GM12878 (cell line): ENCODE results near the gene SDHAF2.

ENCODE experiments used
- CBX5 ChIP-seq: sonication (generic); IDR thresholded peaks from 2 replicates; pipeline ENCODE4 v1.6.1; 2016; ENCODE audit warnings: low read depth, moderate library complexity, mild to moderate bottlenecking, inconsistent platforms
- CREB1 ChIP-seq: IDR thresholded peaks from 2 replicates; pipeline ENCODE4 v1.6.1; 2012; ENCODE audit warnings: low read depth, mild to moderate bottlenecking, inconsistent platforms
- NFIC ChIP-seq: IDR thresholded peaks from 2 replicates; pipeline ENCODE4 v1.6.1; 2012; ENCODE audit warnings: low read depth, mild to moderate bottlenecking, inconsistent platforms, low read length, moderate library complexity
- POLR2A ChIP-seq: IDR thresholded peaks from 2 replicates; pipeline ENCODE4 v1.6.1; 2011; ENCODE audit warnings: low read depth, mild to moderate bottlenecking, low read length
- POLR2AphosphoS5 ChIP-seq: IDR thresholded peaks from 2 replicates; pipeline ENCODE4 v1.6.1; 2011; ENCODE audit warnings: mild to moderate bottlenecking, low read length, inconsistent platforms
- RBBP5 ChIP-seq: fragments of 200-600 bp; sonication (generic); conservative IDR thresholded peaks from 2 replicates; pipeline ENCODE4 v1.6.1; 2016
- TAF1 ChIP-seq: IDR thresholded peaks from 2 replicates; pipeline ENCODE4 v1.6.1; 2011; ENCODE audit warnings: mild to moderate bottlenecking, low read depth, low read length, borderline replicate concordance
- TCF7 ChIP-seq: IDR thresholded peaks from 2 replicates; pipeline ENCODE4 v1.6.1; 2014; ENCODE audit warnings: antibody characterized with exemption, borderline replicate concordance
- YY1 ChIP-seq: IDR thresholded peaks from 2 replicates; pipeline ENCODE4 v1.6.1; 2011; ENCODE audit warnings: low read depth, mild to moderate bottlenecking, low read length
- ZZZ3 ChIP-seq: IDR thresholded peaks from 2 replicates; pipeline ENCODE4 v1.6.1; 2011; ENCODE audit warnings: low read depth; ENCODE audit not compliant: control insufficient read depth, insufficient read length
- TF ChIP-seq, protein P1 (sequence below): IDR thresholded peaks from 2 replicates; pipeline ENCODE4 v1.6.1; 2011; ENCODE audit warnings: borderline replicate concordance, low read depth, mild to moderate bottlenecking, moderate library complexity, mixed read lengths, low read length; ENCODE audit not compliant: insufficient read depth; ENCODE audit errors: extremely low read length
- TF ChIP-seq, protein P2 (sequence below): fragments of 450-650 bp; IDR thresholded peaks from 2 replicates; pipeline ENCODE4 v1.6.1; 2018; ENCODE audit warnings: mild to moderate bottlenecking, low read depth, moderate library complexity; ENCODE audit not compliant: partially characterized antibody

DNA sequence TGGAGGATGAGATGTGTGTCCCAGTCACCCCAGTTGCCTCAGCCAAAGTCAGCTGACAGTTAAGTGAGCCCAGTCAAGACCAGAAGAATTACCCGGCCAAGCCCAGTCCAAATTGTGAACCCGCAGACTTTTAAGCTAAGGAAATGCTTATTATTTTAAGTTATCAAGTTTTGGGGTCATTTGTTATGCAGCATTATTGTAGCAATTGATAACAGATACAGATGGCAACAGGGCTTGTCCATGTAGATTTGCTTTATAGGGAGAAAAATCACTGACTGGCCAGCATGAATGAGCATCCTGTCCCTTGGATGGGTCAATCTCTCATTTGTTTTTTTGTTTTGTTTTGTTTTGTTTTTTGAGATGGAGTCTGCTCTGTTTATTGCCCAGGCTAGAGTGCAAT is 22.9 kb downstream of the SDHAF2 start:
- no peak for TF ChIP-seq POLR2AphosphoS5
- TF ChIP-seq, protein P1, sequence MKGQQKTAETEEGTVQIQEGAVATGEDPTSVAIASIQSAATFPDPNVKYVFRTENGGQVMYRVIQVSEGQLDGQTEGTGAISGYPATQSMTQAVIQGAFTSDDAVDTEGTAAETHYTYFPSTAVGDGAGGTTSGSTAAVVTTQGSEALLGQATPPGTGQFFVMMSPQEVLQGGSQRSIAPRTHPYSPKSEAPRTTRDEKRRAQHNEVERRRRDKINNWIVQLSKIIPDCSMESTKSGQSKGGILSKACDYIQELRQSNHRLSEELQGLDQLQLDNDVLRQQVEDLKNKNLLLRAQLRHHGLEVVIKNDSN, result no peak
- TF ChIP-seq TCF7, result no peak
- TF ChIP-seq NFIC, result no peak
- TF ChIP-seq CREB1, result no peak
- no peak for TF ChIP-seq POLR2A
- no peak for TF ChIP-seq CBX5
- TF ChIP-seq TAF1, result no peak
- TF ChIP-seq, protein P2, sequence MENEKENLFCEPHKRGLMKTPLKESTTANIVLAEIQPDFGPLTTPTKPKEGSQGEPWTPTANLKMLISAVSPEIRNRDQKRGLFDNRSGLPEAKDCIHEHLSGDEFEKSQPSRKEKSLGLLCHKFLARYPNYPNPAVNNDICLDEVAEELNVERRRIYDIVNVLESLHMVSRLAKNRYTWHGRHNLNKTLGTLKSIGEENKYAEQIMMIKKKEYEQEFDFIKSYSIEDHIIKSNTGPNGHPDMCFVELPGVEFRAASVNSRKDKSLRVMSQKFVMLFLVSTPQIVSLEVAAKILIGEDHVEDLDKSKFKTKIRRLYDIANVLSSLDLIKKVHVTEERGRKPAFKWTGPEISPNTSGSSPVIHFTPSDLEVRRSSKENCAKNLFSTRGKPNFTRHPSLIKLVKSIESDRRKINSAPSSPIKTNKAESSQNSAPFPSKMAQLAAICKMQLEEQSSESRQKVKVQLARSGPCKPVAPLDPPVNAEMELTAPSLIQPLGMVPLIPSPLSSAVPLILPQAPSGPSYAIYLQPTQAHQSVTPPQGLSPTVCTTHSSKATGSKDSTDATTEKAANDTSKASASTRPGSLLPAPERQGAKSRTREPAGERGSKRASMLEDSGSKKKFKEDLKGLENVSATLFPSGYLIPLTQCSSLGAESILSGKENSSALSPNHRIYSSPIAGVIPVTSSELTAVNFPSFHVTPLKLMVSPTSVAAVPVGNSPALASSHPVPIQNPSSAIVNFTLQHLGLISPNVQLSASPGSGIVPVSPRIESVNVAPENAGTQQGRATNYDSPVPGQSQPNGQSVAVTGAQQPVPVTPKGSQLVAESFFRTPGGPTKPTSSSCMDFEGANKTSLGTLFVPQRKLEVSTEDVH, result no peak
- TF ChIP-seq ZZZ3, result no peak
- no peak for TF ChIP-seq RBBP5
- TF ChIP-seq YY1, result no peak
